ENCODE results near the gene KCNG4.

Gene KCNG4

DNA sequence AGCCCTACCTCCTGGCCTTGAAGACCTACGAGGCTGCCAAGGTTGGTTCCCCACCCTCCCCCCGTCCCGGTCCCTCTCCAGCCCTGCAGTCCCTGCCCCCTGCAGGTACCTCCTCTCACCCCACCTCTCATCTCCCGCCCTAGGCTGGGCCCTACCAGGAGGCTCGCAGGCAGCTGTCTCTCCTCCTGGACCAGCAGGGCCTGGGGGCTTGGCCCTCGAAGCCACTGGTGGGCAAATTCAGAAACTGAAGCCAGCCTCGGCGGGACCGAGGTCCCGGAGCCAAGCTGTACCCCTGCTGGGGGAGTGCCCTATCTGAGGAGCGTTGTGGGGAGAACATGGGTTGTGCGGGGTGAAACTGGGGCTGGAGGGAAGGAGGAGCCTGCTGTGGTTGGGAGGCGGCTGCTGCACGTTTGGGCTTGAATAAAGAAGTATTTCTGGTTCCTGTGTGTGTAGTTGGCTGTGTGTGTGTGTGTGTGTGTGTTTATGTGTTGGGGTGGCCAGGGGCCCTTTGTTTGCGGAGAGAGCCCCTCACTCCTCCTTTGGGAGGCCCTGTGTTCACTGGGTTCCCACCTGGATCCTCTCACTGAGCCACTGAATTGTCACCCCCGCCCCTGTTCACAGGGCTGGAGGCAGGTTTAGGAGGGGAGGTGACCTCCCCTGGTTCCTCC, 43.0 kb downstream of the KCNG4 start:
- Histone ChIP-seq H3K36me3 (ENCODE audit: control insufficient read depth in 2 of 2, insufficient read depth in 1 of 2, low read length in 2 of 2) (no peaks in the 10 kb centered on the region), H3K4me1 (ENCODE audit: control insufficient read depth, insufficient read depth, low read length) (no peaks in the 10 kb centered on the region), H3K4me3 (ENCODE audit: low read depth, low read length) (no peak overlapping the region), H3K9me3 (ENCODE audit: control insufficient read depth, insufficient read depth, low read depth, low read length) (no peaks in the 10 kb centered on the region), H3K27ac (ENCODE audit: extremely low read depth, low read depth, low read length) (no peak overlapping the region)
- TF ChIP-seq ZNF654 (tag by site-specific recombination; IDR thresholded peaks at IDR 0.05; ENCODE audit: low read depth), result no peak
- TF ChIP-seq ZSCAN16 (tag by site-specific recombination; IDR thresholded peaks at IDR 0.05), result no peak
- no peak for TF ChIP-seq ZNF146 (tag by site-specific recombination; IDR thresholded peaks at IDR 0.05)
- no peak for TF ChIP-seq ZNF10 (tag by site-specific recombination; IDR thresholded peaks at IDR 0.05)
- no peak for TF ChIP-seq ZBTB7A (tag by site-specific recombination; IDR thresholded peaks at IDR 0.05; ENCODE audit: low read depth)
- no peak for TF ChIP-seq ZNF510 (tag by site-specific recombination; IDR thresholded peaks at IDR 0.05; ENCODE audit: insufficient replicate concordance)
- no peak for TF ChIP-seq ZNF544 (tag by site-specific recombination; IDR thresholded peaks at IDR 0.05)
- TF ChIP-seq, protein P1, sequence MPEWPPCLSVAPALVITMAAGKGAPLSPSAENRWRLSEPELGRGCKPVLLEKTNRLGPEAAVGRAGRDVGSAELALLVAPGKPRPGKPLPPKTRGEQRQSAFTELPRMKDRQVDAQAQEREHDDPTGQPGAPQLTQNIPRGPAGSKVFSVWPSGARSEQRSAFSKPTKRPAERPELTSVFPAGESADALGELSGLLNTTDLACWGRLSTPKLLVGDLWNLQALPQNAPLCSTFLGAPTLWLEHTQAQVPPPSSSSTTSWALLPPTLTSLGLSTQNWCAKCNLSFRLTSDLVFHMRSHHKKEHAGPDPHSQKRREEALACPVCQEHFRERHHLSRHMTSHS (tag by site-specific recombination; IDR thresholded peaks at IDR 0.05), result no peak
- TF ChIP-seq, protein P2, sequence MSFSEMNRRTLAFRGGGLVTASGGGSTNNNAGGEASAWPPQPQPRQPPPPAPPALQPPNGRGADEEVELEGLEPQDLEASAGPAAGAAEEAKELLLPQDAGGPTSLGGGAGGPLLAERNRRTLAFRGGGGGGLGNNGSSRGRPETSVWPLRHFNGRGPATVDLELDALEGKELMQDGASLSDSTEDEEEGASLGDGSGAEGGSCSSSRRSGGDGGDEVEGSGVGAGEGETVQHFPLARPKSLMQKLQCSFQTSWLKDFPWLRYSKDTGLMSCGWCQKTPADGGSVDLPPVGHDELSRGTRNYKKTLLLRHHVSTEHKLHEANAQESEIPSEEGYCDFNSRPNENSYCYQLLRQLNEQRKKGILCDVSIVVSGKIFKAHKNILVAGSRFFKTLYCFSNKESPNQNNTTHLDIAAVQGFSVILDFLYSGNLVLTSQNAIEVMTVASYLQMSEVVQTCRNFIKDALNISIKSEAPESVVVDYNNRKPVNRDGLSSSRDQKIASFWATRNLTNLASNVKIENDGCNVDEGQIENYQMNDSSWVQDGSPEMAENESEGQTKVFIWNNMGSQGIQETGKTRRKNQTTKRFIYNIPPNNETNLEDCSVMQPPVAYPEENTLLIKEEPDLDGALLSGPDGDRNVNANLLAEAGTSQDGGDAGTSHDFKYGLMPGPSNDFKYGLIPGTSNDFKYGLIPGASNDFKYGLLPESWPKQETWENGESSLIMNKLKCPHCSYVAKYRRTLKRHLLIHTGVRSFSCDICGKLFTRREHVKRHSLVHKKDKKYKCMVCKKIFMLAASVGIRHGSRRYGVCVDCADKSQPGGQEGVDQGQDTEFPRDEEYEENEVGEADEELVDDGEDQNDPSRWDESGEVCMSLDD (tag by site-specific recombination; IDR thresholded peaks at IDR 0.05), result no peak
- TF ChIP-seq TCF7L2 (IDR thresholded peaks at IDR 0.05; ENCODE audit: borderline replicate concordance, low read depth, low read length), result no peak
- TF ChIP-seq ZNF341 (tag by site-specific recombination; IDR thresholded peaks at IDR 0.05; ENCODE audit: low read depth), result no peak
- no peak for TF ChIP-seq BCL11A (tag by site-specific recombination; IDR thresholded peaks at IDR 0.05; ENCODE audit: low read depth)
- no peak for TF ChIP-seq ZNF629 (tag by site-specific recombination; IDR thresholded peaks at IDR 0.05)
- CTCF ChIA-PET, result interaction anchor here (0.9 kb wide), 1 partner anchor 286 kb away, joined by 4 read pairs; no protein-coding TSS in a partner anchor
- POLR2A ChIA-PET, result no interaction called here

DNA sequence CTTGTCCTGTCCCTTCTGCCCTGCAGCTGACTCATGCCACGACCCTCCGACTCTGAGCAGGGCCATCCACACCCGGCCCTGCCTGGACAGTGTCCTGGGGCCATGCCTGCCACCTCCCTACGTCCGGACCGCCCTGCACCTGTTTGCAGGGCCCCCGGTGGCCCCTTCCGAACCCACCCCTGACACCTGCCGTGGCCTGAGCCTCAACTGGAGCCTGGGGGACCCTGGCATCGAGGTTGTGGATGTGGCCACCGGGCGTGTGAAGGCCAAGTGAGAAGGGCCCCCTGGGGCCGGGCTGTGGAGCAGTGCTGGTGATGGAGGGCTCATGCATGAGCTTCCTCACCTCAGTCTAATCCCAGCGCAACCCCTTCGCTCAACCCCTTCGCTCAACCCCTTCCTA, 43.7 kb downstream of the KCNG4 start:
- POLR2A ChIA-PET, result no interaction called here
- Histone ChIP-seq H3K9me3 (ENCODE audit: control insufficient read depth, insufficient read depth, low read depth, low read length) (no peaks in the 10 kb centered on the region), H3K27ac (ENCODE audit: extremely low read depth, low read depth, low read length) (no peak overlapping the region), H3K4me3 (ENCODE audit: low read depth, low read length) (no peak overlapping the region), H3K36me3 (ENCODE audit: control insufficient read depth in 2 of 2, insufficient read depth in 1 of 2, low read length in 2 of 2) (no peaks in the 10 kb centered on the region), H3K4me1 (ENCODE audit: control insufficient read depth, insufficient read depth, low read length) (no peaks in the 10 kb centered on the region)
- CTCF ChIA-PET, result interaction anchor here (0.9 to 1.5 kb wide), 2 partner anchors 9 to 287 kb away, joined by 4 read pairs; partner anchors contain the start of gene TAF1C
- no peak for TF ChIP-seq ZBTB7A (tag by site-specific recombination; IDR thresholded peaks at IDR 0.05; ENCODE audit: low read depth)
- no peak for TF ChIP-seq SALL2 (tag by site-specific recombination; IDR thresholded peaks at IDR 0.05; ENCODE audit: borderline replicate concordance)
- no peak for TF ChIP-seq FEZF1 (tag by site-specific recombination; IDR thresholded peaks at IDR 0.05)
- TF ChIP-seq MZF1 (tag by site-specific recombination; IDR thresholded peaks at IDR 0.05; ENCODE audit: borderline replicate concordance), result no peak
- TF ChIP-seq PRDM1 (tag by site-specific recombination; IDR thresholded peaks at IDR 0.05), result no peak
- TF ChIP-seq ZNF37A (tag by site-specific recombination; IDR thresholded peaks at IDR 0.05), result no peak
- TF ChIP-seq ZNF560 (tag by site-specific recombination; IDR thresholded peaks at IDR 0.05; ENCODE audit: borderline replicate concordance), result no peak
- TF ChIP-seq ZNF223 (tag by site-specific recombination; IDR thresholded peaks at IDR 0.05), result no peak
- TF ChIP-seq ZNF2 (tag by site-specific recombination; IDR thresholded peaks at IDR 0.05), result no peak
- TF ChIP-seq ZNF132 (tag by site-specific recombination; IDR thresholded peaks at IDR 0.05; ENCODE audit: borderline replicate concordance), result no peak
- no peak for TF ChIP-seq ZXDB (tag by site-specific recombination; IDR thresholded peaks at IDR 0.05)
- TF ChIP-seq ZNF350 (tag by site-specific recombination; IDR thresholded peaks at IDR 0.05), result no peak

All from HEK293 (cell line).